Testis (tissue), 3 donors: ENCODE results near the gene MRPL55. TPM values are rescaled to one million over a fixed set of nuclear protein-coding genes. Genes with fewer than 3 reads are reported as not detected.

ENCODE experiments used
- DNase-seq: peaks from one replicate; pipeline ENCODE4 v3.0.0-alpha.2; 2019
- H3K27ac ChIP-seq, 2 donors: fragments of 200-600 bp; sonication (generic); one replicate each; pipeline ENCODE4 v1.5.1; 2019
- H3K27me3 ChIP-seq: fragments of 200-600 bp; sonication (generic); one replicate; pipeline ENCODE4 v1.5.1; 2019
- H3K36me3 ChIP-seq: fragments of 200-600 bp; sonication (generic); one replicate; pipeline ENCODE4 v1.5.1; 2017; ENCODE audit warnings: low read depth; ENCODE audit errors: missing control alignments
- H3K4me1 ChIP-seq: fragments of 200-600 bp; sonication (generic); one replicate; pipeline ENCODE4 v1.5.1; 2019
- H3K4me3 ChIP-seq, 2 donors: fragments of 200-600 bp; sonication (generic); one replicate each; pipeline ENCODE4 v1.5.1; 2017 to 2019
- H3K9me3 ChIP-seq: fragments of 200-600 bp; sonication (generic); one replicate; pipeline ENCODE4 v1.5.1; 2017
- POLR2A ChIP-seq: fragments of 450-650 bp; IDR thresholded peaks from one replicate; pipeline ENCODE4 v1.6.1; 2017; ENCODE audit warnings: antibody characterized with exemption, mild to moderate bottlenecking, moderate library complexity
- WGBS, 2 donors: methylation state at CpG; one replicate each; pipeline ENCODE4 v1.1.5; 2018; 5-methylcytosine and 5-hydroxymethylcytosine counted together
- intact Hi-C: fragments of 100-400 bp; cut with DNase I; formaldehyde crosslinking; loops from one replicate; pipeline ENCODE4 v1.15.1; 2023; ENCODE audit warnings: low total_unique reads
- polyA plus RNA-seq: library from polyadenylated mRNA; stranded (reverse); fragments of 350-450 nt; fragmentation: Illumina TruSeq; extraction: RNeasy Lipid Tissue Mini Kit (QIAGEN cat#74804); gene quantifications from one replicate; pipeline ENCODE4 v1.2.3, GENCODE V29; 2014; ENCODE audit warnings: low read depth, low replicate concordance; ENCODE audit not compliant: insufficient read depth
- total RNA-seq, 2 donors: library from RNA; depleted of rRNA; stranded (reverse); fragments of >200 nt; gene quantifications; one replicate each; pipeline ENCODE4 v1.2.3, GENCODE V29; 2016
- TF ChIP-seq, protein P1 (sequence below), 3 experiments: fragments of 450-650 bp in 2 of 3; fragments of 200-600 bp in 1 of 3; sonication (generic) in 1 of 3; IDR thresholded peaks; one replicate each; pipeline ENCODE4 v1.5.1; 2016 to 2019; ENCODE audit warnings: antibody characterized with exemption in 3 of 3, mild to moderate bottlenecking in 2 of 3, moderate library complexity in 1 of 3

Gene MRPL55
- total and polyA plus RNA-seq, 3 donors from 2014 or later: 63.1 to 121 (median 102) TPM

DNA sequence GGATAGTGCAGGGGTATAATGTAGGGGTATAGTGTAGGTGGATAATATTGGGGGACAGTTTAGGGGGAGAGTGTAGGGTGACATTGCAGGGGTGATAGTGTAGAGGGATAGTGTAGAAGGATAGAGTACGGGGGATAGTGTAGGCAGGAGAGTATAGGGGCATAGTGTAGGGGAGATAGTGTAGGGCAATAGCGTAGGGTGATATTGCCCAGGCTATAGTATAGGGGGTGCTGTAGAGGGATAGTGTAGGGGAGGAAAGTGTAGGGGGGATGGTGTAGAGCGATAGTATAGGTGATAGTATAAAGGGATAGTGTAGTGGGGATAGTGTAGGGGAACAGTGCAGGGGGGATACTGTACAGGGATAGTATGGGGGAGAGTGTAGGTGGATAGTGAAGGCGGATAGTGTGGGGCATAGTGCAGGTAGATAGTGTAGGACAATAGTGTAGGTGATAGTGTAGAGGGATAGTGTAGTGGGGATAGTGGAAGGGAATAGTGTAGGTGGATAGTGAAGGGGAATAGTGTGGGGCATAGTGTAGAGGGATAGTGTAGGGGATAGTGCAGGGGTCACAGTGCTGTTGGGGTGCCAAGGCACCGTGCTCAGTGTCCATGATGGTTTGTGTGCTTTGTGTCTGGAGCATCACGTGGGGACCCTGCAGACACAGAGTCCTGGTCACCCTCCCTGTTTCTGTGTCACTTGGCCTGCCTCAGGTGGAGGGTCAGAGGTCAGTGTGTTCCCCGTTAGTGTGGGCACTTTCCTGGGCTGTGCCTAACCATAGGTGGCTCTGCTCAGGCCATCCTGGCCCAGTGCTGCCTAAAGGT, 37.1 kb downstream of the MRPL55 start:
- H3K9me3 ChIP-seq: no peaks in the 10 kb centered on the region
- H3K27me3 ChIP-seq: no peaks in the 10 kb centered on the region
- no peak for DNase-seq
- no peak for TF ChIP-seq POLR2A
- TF ChIP-seq, protein P1, sequence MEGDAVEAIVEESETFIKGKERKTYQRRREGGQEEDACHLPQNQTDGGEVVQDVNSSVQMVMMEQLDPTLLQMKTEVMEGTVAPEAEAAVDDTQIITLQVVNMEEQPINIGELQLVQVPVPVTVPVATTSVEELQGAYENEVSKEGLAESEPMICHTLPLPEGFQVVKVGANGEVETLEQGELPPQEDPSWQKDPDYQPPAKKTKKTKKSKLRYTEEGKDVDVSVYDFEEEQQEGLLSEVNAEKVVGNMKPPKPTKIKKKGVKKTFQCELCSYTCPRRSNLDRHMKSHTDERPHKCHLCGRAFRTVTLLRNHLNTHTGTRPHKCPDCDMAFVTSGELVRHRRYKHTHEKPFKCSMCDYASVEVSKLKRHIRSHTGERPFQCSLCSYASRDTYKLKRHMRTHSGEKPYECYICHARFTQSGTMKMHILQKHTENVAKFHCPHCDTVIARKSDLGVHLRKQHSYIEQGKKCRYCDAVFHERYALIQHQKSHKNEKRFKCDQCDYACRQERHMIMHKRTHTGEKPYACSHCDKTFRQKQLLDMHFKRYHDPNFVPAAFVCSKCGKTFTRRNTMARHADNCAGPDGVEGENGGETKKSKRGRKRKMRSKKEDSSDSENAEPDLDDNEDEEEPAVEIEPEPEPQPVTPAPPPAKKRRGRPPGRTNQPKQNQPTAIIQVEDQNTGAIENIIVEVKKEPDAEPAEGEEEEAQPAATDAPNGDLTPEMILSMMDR (IDR thresholded peaks at IDR 0.05): no peak
- 73 to 76% methylated on average over 7 of the region's 7 CpGs for WGBS, 2 donors
- intact Hi-C loops: no loop called here
- no peak overlapping the region for H3K4me3 ChIP-seq
- H3K4me1 ChIP-seq: no peaks in the 10 kb centered on the region
- H3K36me3 ChIP-seq: no peaks in the 10 kb centered on the region
- H3K27ac ChIP-seq: no peak overlapping the region

DNA sequence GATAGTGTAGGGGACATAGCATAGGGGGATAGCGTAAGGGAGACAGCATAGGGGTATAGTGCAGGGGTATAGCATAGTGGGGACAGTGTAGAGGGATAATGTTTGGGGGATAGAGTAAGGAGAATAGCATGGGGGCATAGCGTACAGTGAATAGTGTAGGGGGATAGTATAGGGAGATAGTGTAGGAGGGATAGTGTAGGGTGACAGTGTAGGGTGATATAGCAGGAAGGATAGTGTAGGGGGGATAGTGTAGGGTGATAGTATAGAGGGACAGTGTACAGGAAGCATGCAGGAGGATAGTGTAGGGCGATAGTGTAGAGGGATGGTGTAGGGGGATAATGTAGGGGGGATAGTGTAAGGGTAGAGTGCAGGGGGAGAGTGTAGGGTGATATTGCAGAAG, 38.2 kb downstream of the MRPL55 start:
- 77 to 86% methylated on average over 3 of the region's 3 CpGs for WGBS, 2 donors
- no peaks in the 10 kb centered on the region for H3K27me3 ChIP-seq

DNA sequence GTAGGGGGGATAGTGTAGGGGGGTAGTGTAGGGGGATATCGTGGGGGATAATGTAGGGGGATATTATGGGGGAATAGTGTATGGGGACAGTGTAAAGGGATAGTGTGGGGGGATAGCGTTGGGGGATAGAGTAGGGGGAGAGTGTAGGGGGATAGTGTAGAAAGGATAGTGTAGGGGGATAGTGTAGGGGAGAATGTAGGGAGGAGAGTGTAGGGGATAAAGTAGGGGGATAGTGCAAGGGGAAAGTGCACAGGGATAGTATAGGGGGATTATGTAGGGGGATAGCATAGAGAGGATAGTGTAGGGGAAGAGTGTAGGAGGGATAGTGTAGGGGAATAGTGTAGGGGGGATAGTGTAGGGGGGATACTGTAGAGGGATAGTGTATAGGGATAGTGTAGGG, 38.9 kb downstream of the MRPL55 start:
- DNase-seq: no peak
- Histone ChIP-seq H3K27me3 (no peaks in the 10 kb centered on the region), H3K36me3 (no peaks in the 10 kb centered on the region), H3K4me3 (no peak overlapping the region), H3K27ac (no peak overlapping the region), H3K4me1 (no peaks in the 10 kb centered on the region), H3K9me3 (no peaks in the 10 kb centered on the region)
- TF ChIP-seq, protein P1 (IDR thresholded peaks at IDR 0.05): no peak
- TF ChIP-seq POLR2A: no peak
- WGBS, 2 donors: 60 to 64% methylated on average over 2 of the region's 2 CpGs
- intact Hi-C loops: no loop called here

More for the DNA sequence above, 38.2 kb downstream of the MRPL55 start:
- TF ChIP-seq POLR2A: no peak
- TF ChIP-seq, protein P1 (IDR thresholded peaks at IDR 0.05): no peak
- Histone ChIP-seq H3K27ac (no peak overlapping the region), H3K4me3 (no peak overlapping the region), H3K36me3 (no peaks in the 10 kb centered on the region), H3K9me3 (no peaks in the 10 kb centered on the region), H3K4me1 (no peaks in the 10 kb centered on the region)
- no peak for DNase-seq
- intact Hi-C loops: no loop called here

DNA sequence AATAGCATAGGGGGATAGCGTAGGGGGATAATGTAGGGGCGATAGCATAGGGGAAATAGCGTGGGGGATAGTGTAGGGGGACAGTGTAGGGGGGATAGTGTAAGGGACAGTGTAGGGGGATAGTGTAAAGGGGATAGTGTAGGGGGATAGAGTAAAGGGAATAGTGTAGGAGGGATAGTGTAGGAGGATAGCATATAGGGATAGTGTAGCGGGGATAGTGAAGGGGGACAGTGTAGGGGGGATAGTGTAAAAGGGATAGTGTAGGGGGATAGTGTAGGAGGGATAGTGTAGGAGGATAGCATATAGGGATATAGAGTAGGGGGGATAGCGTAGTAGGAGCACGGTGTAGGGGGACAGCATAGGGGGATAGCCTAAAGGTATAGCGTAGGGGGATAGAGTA, 40.7 kb downstream of the MRPL55 start:
- no peaks in the 10 kb centered on the region for H3K36me3 ChIP-seq
- intact Hi-C loops: no loop called here
- no peaks in the 10 kb centered on the region for H3K9me3 ChIP-seq
- H3K27me3 ChIP-seq: no peaks in the 10 kb centered on the region
- TF ChIP-seq, protein P1 (IDR thresholded peaks at IDR 0.05): no peak
- TF ChIP-seq POLR2A: no peak
- no peak for DNase-seq
- WGBS, 2 donors: 58 to 64% methylated on average over 7 of the region's 7 CpGs
- no peaks in the 10 kb centered on the region for H3K4me1 ChIP-seq
- no peak overlapping the region for H3K27ac ChIP-seq
- H3K4me3 ChIP-seq: no peak overlapping the region
